NCI-H2081 treated with DMSO at 0.1 percent for 48 hours (cell line): Measurements from ENCODE around the gene SFXN5.

Source experiments
- DNase-seq: peaks from one replicate; lab custom pipeline; 2025; lab: John Stamatoyannopoulos, UW

Gene SFXN5

DNA sequence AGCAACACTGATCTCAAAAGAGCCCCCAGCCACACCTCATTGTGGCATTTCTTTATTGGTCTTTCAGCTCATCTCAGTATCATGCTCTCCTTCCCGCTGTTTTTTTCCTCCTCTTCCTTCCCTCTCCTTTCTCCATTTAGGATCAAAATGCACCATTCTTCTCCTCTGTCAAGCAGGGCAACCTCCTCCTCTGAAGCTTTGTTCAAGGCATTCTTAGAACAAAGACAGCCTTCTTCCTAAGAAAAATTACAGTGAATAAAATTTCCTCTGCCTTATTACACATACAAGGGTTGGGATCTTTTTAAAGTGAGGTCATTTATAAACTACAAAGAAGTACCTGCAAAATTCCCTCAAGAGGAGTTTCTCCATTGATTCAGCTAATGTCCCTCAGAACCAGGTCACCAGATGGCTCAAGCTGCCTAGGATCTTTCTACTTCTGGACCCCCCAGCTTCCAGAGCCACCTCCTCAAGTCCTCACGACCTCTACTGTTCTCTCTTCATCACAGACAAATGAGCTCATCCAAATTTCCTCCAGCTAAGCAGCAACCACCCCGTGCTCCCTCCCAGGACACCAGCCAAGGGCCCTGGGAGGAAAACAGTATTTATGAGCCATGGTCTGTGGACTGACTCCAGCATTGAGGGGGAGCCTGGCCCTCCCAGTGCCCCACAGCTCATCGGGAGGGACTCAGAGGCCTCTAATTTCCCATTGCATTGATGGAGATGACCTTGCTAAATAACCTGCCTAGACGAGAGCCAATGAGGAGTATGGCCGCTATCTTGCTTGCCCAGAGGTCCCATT, 18.0 kb downstream of the SFXN5 start:
- DNase-seq = no peak

DNA sequence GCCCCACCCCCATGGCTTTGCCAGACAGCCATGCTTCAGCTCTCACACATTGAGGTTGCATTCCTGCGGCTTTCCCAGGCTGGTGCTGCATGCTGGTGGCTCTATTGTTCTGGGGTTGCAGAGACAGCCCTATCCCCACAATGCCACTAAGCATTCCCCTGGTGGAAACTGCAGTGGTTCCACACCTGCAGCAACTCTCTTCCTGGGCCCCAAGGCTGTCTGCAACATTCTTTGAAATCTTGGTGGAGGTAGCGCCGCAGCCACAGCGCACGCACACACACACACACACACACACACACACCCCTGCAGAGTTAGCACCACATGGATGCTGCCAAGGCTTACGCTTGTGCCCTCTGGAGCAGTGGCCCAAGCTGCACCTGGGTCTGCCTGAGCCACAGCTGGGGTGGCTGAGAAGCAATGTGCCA, 21.4 kb downstream of the SFXN5 start:
- DNase-seq = no peak

DNA sequence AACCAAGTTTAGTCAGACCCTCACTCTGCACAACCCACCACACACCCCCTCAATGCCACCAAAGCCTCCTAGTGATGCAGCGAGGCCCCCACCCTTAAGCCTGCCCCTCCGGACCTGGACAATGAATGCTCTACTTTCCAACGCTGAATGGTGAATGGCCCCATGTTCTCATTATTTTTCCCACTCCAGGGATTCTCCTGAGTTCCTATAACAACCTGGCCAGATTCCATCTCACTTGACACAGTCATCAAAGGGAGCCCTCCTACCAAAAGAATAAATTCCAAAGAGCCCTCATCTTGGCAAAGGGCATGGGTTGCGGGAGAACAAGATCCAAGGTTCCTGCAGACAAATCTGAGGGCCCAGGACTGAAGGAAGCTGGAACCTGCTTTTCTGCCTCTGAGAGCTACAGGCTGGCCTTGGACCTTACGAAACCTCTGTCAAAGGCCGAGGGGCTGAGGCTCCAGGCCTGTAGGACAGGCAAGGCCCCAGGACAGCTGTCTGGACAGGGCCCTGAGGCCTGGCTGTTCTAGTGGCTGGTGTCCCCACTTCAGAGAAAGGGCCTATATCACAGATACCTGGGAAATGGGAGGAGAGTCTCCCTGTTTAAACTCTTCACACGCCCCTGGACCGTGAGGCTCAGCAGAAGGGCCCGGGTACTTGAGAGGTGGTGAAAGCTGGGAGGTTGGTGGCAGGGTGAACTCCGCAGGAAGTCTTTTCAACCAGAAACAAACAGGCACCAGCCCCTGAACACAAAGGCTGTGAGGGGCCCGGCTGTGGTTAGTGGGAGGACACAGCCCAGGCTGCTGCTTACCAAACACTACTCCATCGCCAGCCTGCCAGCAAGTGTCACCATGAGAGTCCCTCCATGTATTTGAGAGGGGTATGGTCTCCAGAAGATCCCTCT, 27.3 kb downstream of the SFXN5 start:
- no peak for DNase-seq

DNA sequence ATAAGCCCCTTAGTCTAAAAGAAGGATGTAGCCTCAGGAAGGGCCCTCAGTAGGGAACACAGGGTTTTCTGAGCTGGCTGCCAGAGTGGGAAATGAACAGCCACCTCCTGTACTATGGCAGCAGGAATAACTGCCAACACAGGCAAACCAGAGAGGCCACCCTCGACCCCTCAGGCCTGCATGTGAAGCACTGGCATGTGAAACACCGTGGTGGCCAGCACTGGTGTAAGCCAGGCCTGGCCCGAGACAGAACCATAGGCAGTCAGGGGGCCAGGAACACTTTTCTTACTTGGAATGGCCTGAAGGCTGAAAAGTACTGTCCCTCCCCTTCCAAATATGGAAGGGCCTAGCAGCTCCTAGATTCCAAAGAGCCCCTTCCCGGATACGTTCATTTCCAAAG, 28.2 kb downstream of the SFXN5 start:
- no peak for DNase-seq

DNA sequence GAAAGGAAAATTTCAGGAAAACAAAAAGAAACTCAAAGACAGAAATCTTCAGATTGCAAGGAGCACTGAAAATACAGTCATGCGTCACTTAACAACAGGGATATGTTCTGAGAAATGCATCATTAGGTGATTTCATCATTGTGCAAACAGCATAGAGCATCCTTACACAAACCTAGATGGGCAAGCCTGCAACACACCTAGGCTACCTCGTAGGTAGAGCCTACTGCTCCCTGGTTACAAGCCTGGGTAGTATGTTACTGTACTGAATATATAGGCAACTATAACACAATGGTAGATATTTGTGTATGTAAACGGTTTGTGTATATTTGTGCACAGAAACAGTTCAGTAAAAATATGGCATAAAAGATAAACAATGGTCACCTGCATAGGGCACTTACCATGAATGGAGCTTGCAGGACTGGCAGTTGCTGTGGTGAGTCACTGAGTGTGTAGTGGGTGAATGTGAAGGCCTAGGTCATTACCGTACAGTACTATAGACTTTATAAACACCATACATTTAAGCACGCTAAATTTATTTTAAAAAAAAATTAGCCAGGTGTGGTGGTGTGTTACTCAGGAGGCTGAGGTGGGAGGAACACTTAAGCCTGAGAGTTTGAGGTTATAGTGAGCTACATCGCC, 33.4 kb downstream of the SFXN5 start:
- no peak for DNase-seq

DNA sequence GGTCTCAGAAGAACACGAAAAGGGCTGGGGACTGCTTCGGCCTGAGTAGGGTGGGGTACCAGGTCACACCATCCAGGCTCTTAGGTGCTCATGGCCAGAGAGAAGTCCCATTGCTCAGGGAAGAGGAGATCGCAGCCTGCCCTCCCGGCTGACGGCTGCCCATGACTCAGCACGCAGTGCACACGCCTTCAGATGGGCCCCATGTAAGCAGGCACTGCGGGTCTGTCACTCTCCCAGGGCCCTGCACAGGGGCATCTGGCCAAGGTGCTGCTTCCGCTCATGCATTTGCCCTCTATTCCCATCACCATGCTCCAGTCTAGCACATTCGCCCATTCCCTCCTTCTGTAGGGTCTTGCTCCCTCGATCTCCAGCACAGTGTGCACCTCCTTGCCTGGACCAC, 34.7 kb downstream of the SFXN5 start:
- no peak for DNase-seq

DNA sequence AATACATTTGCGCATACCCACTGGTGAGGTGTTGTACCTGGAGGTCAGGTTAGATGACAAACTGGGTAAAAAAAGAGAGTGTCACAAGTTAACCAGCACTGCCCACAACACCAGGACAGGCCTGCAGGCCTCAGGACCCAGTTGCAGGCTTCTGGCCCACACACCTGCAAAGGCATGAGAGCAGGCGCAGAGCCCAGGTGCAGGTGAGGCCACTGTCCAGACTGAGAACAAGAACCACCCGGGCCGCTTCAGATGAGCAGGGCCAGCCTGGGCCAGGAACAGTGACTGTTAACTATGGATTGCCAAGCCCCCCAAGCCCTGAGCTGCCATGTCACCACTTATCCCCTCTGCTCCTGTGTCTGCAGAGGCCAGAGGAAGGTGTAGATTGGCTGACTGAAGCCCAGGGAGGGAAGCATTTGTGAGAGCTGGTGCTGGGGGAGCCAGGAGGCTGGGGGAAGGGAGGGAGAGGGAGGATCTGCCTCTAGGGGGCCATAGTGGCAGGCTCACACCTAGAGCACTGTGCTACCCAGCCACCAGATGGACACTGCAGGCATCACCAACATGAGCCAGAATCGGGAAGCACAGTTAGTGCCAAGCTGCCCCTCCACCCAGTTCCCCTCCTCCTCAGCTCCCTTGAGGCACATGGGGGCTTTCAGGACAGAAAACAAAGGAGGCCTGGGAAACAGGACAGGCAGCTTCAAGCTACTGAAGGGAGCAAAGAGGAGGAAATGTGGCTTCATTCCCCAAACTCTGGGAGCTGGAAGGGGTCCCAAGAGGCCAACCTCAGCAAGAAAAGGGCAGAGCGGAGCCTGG, 35.4 kb downstream of the SFXN5 start:
- DNase-seq = no peak

DNA sequence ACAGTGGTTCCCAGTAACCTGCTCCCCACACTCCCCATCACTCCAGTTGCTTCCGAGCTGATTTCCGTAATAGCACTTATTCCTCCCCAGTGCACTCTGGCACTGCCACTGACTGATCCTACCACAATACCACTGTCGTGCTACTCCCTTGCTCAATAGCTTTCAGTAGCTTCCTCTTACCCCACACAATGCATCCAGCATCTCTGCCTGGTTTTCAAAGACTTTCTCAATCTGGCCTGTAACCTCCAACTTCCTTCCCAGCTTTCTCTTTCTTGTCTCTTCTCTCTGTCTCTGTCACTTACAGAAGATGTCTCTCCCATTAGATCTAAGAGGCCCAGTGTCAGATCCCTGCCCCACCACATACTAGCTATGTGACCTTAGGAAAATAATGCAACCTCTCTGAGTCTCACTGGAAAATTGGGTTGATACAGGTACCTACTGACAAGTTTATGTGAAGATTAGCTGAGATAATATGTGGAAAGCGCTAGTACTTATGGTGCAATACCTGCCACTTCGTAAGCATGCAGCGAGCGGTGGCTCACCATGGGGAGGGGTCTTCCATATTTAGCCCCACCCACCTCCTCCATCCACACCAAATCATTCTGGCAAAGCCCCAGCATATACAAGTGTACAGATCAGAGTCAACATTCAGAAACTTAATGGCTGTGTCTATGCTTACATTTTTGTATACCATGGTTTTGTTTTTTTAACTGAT, 36.7 kb downstream of the SFXN5 start:
- DNase-seq = no peak

DNA sequence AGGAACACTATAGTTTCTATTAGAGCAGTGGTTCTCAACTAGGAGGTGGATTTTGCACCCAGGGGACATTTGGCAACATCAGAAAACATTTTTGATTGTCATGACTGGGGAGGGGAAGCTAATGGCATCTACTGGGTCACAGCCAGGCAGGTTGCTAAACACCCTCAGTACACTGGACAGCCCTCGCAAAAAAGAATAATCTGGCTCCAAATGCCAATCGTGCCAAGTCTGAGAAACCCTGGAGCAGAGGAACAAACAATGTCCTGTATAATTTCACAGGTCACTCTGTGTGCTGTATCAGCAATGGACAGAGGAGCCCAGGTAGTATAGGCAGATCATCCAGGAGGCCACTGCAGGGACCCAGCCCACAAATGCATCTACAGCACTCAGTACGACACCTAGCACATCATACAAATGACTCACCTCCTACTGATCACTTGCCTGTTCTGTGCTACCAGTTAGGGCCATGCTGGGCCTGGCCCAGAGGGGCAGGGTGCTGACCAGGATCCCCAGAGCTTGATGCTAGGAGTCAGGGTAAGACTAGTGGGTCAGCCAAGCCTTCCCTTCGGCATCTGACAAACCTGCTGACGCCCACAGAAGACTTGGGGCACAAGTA, 37.6 kb downstream of the SFXN5 start:
- DNase-seq = no peak

DNA sequence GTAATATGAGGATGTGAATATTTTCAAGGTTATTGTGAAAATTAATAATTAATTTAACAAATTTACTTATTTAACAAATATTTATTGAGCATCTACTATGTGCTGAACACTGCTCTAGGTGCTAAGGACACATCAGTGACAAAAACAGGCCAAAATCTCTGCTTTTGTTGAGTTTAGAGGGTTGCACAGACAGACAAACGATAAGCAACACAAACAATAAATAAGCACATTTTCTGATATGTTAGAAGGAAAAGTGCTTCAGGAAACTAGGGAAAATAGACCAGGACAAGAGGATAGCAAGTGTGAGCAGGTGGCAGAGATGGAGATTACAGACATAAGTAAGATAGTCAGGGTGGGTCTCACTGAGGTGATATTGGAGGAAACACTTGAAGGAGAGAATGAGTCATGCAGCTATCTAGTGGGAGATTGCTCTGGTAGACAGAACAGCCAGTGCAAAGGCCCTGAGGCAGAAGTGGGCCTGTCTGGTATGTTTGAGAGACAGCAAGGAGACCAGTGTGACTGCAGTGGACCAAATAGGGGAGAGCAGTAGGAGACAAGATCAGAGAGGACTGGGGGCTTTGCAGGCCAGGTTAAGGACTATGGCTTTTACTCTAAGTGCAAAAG, 38.3 kb downstream of the SFXN5 start:
- DNase-seq = no peak

DNA sequence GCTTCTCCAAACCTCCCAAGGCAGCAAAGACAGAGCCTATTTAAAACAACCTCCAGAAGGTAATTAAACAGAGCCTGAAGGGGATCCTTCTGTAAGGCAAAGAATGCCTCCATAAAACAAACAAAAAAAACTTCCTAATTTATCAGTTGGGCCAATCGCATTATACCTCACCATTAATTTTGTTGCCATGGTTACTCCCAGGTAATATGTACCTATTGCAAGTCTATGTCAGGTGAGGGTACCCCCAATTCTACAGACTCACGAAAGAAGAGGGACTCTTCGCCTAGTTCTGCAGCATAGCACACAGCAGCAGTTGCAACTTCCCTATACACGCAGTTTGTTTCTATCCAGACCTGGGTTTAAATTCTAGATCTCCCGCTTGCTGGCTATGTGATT, 38.8 kb downstream of the SFXN5 start:
- no peak for DNase-seq

DNA sequence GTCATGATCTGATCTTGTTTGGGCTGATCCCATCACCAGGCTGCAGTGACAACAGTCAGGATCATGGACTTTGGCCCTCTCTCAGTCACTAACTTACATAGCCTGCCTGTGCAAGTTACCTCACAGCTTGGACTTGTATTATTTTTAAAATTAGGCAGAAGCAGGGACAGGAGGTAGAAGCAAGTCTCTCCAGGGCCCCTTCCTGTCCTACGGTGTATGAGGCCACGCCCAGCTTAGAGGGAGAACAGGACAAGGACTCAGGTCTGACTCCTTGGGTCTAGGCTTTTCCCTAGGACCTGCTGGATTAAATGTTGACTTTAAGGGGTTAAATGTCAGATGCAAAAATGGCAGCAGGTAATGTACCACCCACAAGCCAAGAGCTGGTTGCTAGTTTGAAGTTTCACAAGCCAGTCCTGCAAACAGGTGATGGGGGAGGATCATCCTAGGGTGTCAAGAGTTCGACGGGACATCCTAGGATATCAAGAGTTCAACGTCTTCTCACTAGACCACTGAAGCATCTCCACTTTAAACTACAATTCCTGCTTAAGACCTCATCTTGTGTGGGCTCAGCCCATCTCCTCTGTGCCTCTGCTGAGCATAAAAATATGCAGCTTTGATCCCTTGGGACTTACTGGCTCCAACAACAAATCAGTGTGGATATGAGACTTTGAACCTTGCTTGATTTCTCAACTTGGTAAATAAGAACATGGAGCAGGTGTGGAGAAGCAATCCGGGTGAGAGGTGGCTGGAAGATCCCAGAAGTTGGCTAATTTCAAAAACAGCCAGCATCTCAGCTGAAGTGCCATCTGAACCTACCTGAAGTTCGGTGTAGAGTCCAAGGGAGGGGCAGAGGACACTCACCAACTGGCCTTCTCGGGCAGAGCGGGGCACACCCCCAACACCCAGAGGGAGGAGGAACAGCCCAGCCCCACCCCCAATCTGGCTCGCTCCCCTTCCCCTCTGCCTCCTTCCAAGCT, 39.5 kb downstream of the SFXN5 start:
- no peak for DNase-seq

DNA sequence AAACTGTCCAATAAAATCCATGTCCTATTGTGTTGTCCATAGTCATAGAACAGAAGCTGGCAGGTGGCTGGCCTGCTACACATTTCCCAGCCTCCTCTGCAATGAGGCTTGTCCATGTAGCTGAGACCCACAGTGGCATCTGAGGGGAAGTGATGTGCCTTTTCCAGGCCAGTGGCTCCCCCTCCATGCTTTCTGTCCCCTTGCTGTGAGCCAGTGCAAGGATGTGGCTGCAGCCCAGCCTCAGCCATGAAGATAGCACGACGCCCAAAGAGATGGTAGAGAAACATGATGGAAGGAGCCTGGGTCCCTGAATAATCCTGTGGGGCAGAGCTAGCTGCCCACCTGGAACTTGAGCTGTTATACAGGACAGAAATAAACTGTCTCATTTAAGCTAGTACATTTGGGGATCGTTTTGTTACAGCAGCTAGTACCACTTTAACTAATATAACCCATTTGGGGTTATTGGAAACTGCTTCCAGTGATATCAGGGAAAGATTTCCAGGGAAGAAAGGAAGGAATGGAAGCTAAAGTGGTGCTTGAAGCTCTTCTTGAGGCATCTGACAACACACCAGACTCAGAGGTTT, 40.3 kb downstream of the SFXN5 start:
- DNase-seq = no peak

DNA sequence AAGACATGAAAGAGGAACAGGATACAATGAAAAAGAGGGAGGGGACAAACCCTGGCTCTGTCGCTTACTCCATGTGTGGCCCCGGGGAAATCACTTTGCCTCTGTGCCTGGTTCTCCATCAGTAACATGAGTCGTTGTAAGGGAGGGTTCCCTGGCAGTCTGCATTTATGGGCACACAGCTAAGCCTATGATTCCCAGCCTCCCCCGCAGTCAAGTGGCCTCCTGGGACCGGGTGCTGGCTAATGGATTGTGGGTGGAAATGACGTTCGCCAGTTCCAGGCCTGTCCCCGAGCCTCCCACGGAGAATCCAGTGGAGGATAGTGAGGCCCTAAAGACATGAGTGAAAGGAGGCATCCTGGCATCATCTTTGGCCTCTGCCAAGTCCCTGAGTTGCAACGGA, 42.7 kb downstream of the SFXN5 start:
- DNase-seq = no peak

DNA sequence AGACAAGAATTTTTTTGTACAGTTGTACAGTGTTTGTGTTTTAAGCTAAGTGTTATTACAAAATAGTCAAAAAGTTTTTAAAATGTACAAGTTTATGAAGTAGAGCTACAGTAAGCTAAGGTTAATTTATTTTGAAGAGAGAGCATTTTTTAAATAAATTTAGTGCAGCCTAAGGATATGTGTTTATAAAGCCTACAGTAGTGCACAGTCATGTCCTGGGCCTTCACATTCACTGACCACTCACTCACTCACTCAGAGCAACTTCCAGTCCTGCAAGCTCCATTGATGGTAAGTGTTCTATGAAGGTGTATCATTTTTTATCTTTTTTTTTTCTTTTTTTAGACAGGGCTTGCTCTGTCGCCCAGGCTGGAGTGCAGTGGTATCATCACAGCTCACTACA, 44.2 kb downstream of the SFXN5 start:
- DNase-seq = no peak

DNA sequence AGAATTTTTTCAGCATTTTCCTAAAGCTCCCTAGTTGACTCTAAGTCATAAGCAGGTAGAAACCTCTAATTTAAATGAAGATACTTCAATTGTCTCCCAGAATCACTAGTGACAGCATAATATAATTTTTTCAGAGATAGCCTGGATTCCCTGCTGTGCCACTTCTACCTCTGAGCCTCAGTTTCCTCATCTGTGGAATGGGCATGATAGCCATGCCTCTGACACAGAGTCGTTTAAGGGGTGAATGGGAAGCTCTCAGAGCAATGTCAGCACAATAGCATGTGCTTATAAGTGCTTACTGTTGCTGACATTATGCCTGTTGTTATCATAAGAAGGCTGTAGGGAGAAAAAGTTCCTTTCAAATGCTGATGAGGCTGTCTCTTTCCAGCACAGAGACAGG, 48.0 kb downstream of the SFXN5 start:
- no peak for DNase-seq

DNA sequence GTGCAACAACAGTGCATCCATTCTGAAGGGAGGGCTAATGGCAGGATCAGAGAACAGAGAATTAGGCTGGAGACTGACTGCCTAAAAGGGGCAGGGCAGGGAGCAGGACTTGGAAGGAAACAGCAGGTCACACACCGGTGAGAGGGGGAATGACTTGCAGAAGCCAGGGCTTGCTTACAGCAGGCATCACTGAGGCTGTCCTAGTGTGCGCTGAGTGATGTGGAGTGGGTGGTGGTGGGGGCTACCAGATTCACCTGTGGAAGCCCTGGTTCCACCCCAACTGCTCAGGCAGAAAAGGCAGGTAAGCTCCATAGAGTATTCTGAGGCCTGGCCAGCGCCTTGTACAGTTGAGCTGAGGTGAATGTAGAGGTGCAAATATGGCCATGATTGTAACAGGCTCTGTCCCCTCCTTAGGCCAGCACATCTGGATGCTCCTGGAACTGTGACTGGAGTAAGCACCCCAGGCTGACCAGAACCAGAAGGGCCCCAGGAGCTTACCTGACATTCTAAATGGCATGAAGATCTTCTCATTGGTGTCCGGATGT, 49.4 kb downstream of the SFXN5 start:
- DNase-seq = no peak

DNA sequence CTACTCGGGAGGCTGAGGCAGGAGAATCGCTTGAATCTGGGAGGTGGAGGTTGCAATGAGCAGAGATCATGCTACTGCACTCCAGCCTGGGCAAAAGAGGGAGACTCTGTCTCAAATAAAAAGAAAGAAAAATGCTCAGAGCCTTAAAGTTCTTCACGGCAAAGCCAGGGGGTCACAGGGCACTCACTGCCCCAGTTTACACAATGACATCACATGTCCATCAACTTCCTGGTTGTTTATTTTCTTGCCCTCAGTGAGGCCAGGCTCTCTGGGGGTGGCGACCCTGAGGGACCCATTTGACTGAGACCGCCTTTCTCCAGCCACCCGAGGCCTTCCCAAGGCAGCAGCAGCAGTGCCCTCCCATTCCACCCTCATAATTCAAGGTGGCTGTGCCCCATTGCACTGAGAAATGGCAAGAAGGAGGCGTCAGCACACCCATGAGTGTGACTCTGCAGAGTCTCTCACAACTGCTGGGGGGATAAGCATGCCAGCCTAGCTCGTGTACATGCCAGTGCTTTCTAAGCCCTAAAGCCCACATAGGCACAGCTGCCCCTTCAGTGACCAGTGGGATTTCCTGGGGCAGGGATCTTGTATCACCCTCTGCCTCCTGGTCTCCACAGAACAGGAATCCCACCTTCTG, 50.0 kb downstream of the SFXN5 start:
- DNase-seq = no peak
